PC-9 (cell line): ENCODE results near the gene SETD4. TPM values are rescaled to one million over a fixed set of nuclear protein-coding genes. Genes with fewer than 3 reads are reported as not detected.

ENCODE experiments used
- BruUV-seq: library from RNA; stranded (reverse); fragments of 400-500 nt; replicated peaks from 2 replicates; lab custom pipeline; 2021; lab: Mats Ljungman, UMichigan
- CTCF ChIA-PET: fragments of 300-600 bp; sonication (Branson Sonifier 250); formaldehyde crosslinking; loops from one replicate; lab custom pipeline; 2022; ENCODE audit warnings: antibody characterized with exemption; lab: Charles Lee
- POLR2A ChIA-PET: fragments of 300-600 bp; sonication (Branson Sonifier 250); formaldehyde crosslinking; loops from one replicate; lab custom pipeline; 2022; ENCODE audit warnings: antibody characterized with exemption; ENCODE audit not compliant: unreplicated experiment; lab: Charles Lee
- DNase-seq, 2 experiments: peaks; one replicate each; pipeline versions ENCODE4 v3.0.0 to v3.0.0-alpha.2; 2015 to 2022; ENCODE audit warnings: mixed read lengths in 1 of 2
- H2AFZ ChIP-seq: fragments of 200-600 bp; sonication (generic); 2 replicates; pipeline ENCODE4 v1.8.1; 2017; ENCODE audit warnings: antibody characterized with exemption
- H3F3A ChIP-seq: fragments of 200-600 bp; sonication (generic); 2 replicates; pipeline ENCODE4 v1.8.1; 2017; ENCODE audit warnings: antibody characterized with exemption, mild to moderate bottlenecking, low read depth; ENCODE audit not compliant: insufficient read depth
- H3K27ac ChIP-seq: fragments of 200-600 bp; sonication (generic); 2 replicates; pipeline ENCODE4 v1.6.1; 2016; ENCODE audit warnings: mixed run types
- H3K27me3 ChIP-seq: fragments of 200-600 bp; sonication (generic); 2 replicates; pipeline ENCODE4 v1.6.1; 2016; ENCODE audit warnings: low read depth, mixed run types; ENCODE audit not compliant: insufficient read depth
- H3K36me3 ChIP-seq: fragments of 200-600 bp; sonication (generic); 2 replicates; pipeline ENCODE4 v1.6.1; 2016; ENCODE audit warnings: low read depth, mixed run types
- H3K4me1 ChIP-seq: fragments of 200-600 bp; sonication (generic); replicated peaks from 2 replicates; pipeline ENCODE4 v1.6.1; 2016; ENCODE audit warnings: mixed run types; ENCODE audit not compliant: insufficient read depth
- H3K4me2 ChIP-seq: fragments of 200-600 bp; sonication (generic); 2 replicates; pipeline ENCODE4 v1.6.1; 2017; ENCODE audit warnings: mixed run types
- H3K4me3 ChIP-seq: fragments of 200-600 bp; sonication (generic); 2 replicates; pipeline ENCODE4 v1.6.1; 2016; ENCODE audit warnings: mixed run types
- H3K79me2 ChIP-seq: fragments of 200-600 bp; sonication (generic); 2 replicates; pipeline ENCODE4 v1.6.1; 2017; ENCODE audit warnings: low read depth, mixed run types
- H3K9me2 ChIP-seq: fragments of 200-600 bp; sonication (generic); 2 replicates; pipeline ENCODE4 v1.8.1; 2017; ENCODE audit warnings: mild to moderate bottlenecking; ENCODE audit not compliant: insufficient read depth
- H3K9me3 ChIP-seq: fragments of 200-600 bp; sonication (generic); 2 replicates; pipeline ENCODE4 v1.8.1; 2016; ENCODE audit warnings: low read depth; ENCODE audit not compliant: insufficient read depth
- H4K20me1 ChIP-seq: fragments of 200-600 bp; sonication (generic); 2 replicates; pipeline ENCODE4 v1.8.1; 2017; ENCODE audit not compliant: insufficient read depth
- CTCF ChIP-seq: fragments of 200-600 bp; sonication (generic); conservative IDR thresholded peaks from 2 replicates; pipeline ENCODE4 v1.6.1; 2017; ENCODE audit warnings: mixed run types, antibody characterized with exemption, mild to moderate bottlenecking, moderate library complexity
- EZH2 ChIP-seq: fragments of 200-600 bp; sonication (generic); IDR thresholded peaks from 2 replicates; pipeline ENCODE4 v1.8.0; 2017; ENCODE audit warnings: antibody characterized with exemption, low read depth
- intact Hi-C: fragments of 100-400 bp; cut with micrococcal nuclease; formaldehyde crosslinking; loops from one replicate; pipeline ENCODE4 v1.10.0; 2022; ENCODE audit not compliant: unreplicated experiment
- total RNA-seq: library from RNA; stranded (reverse); gene quantifications from 2 replicates; pipeline ENCODE4 v1.2.3, GENCODE V29; 2021

Gene SETD4
- total RNA-seq, 1 experiment from 2014 or later: 27.3 TPM

GRCh38 chr21:36024782-36025181, 35.5 kb downstream of the SETD4 start:
- intact Hi-C loops: loop anchor here (5.0 to 10.0 kb wide), 3 partner anchors 80 to 1132 kb away; no protein-coding TSS in a partner anchor
- BruUV-seq: no TSS peak
- Histone ChIP-seq H2AFZ (no peak overlapping the region), H3K79me2 (no peaks in the 10 kb centered on the region), H3K27me3 (no peaks in the 10 kb centered on the region), H3K9me3 (no peaks in the 10 kb centered on the region; the same call in 1 of the 2 replicates), H3K36me3 (no peaks in the 10 kb centered on the region), H3K4me2 (no peak overlapping the region), H3K4me3 (no peak overlapping the region), H3K9me2 (no peaks in the 10 kb centered on the region), H3K27ac (no peak overlapping the region), H4K20me1 (no peaks in the 10 kb centered on the region), H3F3A (no peaks in the 10 kb centered on the region), H3K4me1 (no peaks in the 10 kb centered on the region)
- no peak for DNase-seq
- POLR2A ChIA-PET: no interaction called here
- CTCF ChIA-PET: no interaction called here
- TF ChIP-seq EZH2 (no peak), CTCF (no peak)

DNA sequence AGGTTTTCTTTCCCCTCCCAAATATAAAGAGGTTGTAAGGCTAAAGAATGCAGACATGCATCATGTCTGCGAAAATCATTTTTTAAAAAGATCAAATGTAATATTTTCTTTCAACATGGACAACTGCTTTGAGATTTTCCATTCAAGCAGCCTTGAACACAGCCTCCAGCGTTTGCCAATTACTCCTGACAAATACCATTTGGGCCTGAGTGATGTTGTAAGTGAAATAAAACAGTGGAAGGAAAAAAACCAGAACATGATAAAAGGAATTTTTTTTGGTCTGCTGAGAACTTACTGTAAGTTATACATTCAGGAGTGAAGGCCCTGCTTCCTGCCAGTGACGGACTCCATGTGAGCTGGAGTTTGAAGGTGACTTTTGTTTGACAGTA, 37.2 kb downstream of the SETD4 start:
- TF ChIP-seq EZH2: no peak
- no peak for TF ChIP-seq CTCF
- DNase-seq: no peak
- BruUV-seq: no TSS peak
- intact Hi-C loops: loop anchor here (10.0 kb wide), 1 partner anchor 78 kb away; no protein-coding TSS in a partner anchor
- H2AFZ ChIP-seq: no peak overlapping the region
- H3K4me1 ChIP-seq: no peaks in the 10 kb centered on the region
- H3K27ac ChIP-seq: no peak overlapping the region
- no peaks in the 10 kb centered on the region for H3K36me3 ChIP-seq
- POLR2A ChIA-PET: no interaction called here
- H4K20me1 ChIP-seq: no peaks in the 10 kb centered on the region
- H3F3A ChIP-seq: no peaks in the 10 kb centered on the region
- H3K4me3 ChIP-seq: no peak overlapping the region
- no peaks in the 10 kb centered on the region for H3K27me3 ChIP-seq
- CTCF ChIA-PET: interaction anchor here (0.5 to 0.7 kb wide), 2 partner anchors 982 to 1656 kb away, joined by 4 to 10 read pairs; no protein-coding TSS in a partner anchor
- no peak overlapping the region for H3K4me2 ChIP-seq
- no peaks in the 10 kb centered on the region; the same call in 1 of the 2 replicates for H3K9me3 ChIP-seq
- no peaks in the 10 kb centered on the region for H3K79me2 ChIP-seq
- H3K9me2 ChIP-seq: no peaks in the 10 kb centered on the region

- Histone ChIP-seq H3K4me3 (no peak overlapping the region), H3K9me2 (no peaks in the 10 kb centered on the region), H3K9me3 (no peaks in the 10 kb centered on the region; the same call in 1 of the 2 replicates), H3K4me1 (no peaks in the 10 kb centered on the region), H3K27ac (no peak overlapping the region), H3K4me2 (no peak overlapping the region), H2AFZ (no peak overlapping the region), H3K79me2 (no peaks in the 10 kb centered on the region), H4K20me1 (no peaks in the 10 kb centered on the region), H3K36me3 (no peaks in the 10 kb centered on the region), H3F3A (no peaks in the 10 kb centered on the region), H3K27me3 (no peaks in the 10 kb centered on the region)
- no TSS peak for BruUV-seq
- CTCF ChIA-PET: interaction anchor here (0.5 to 0.7 kb wide), 2 partner anchors 982 to 1655 kb away, joined by 4 to 10 read pairs; no protein-coding TSS in a partner anchor
- intact Hi-C loops: loop anchor here (10.0 kb wide), 1 partner anchor 78 kb away; no protein-coding TSS in a partner anchor
- no peak for TF ChIP-seq CTCF
- TF ChIP-seq EZH2: no peak
- POLR2A ChIA-PET: no interaction called here
- no peak for DNase-seq
These were observed 37.8 kb downstream of the SETD4 start for GRCh38 chr21:36022427-36023091.
